Trophoblast cell (in vitro differentiated cells and primary cell): Measurements from ENCODE around the gene OVCA2.

Source experiments
- DNase-seq, 2 donors: peaks; one replicate each; pipeline ENCODE4 v3.0.0-alpha.2; 2016
- H2AFZ ChIP-seq: 2 replicates; pipeline ENCODE4 v1.6.1; 2013; ENCODE audit warnings: low read length, moderate library complexity, mild to moderate bottlenecking; ENCODE audit not compliant: insufficient read depth, poor library complexity
- H2AK5ac ChIP-seq: 2 replicates; pipeline ENCODE4 v1.6.1; 2013; ENCODE audit warnings: mild to moderate bottlenecking, low read length
- H2BK120ac ChIP-seq: 2 replicates; pipeline ENCODE4 v1.6.1; 2013; ENCODE audit warnings: low read length, mild to moderate bottlenecking, moderate library complexity; ENCODE audit not compliant: insufficient read depth, poor library complexity
- H2BK12ac ChIP-seq: 2 replicates; pipeline ENCODE4 v1.6.1; 2013; ENCODE audit warnings: mild to moderate bottlenecking, low read length, moderate library complexity
- H2BK5ac ChIP-seq: 2 replicates; pipeline ENCODE4 v1.6.1; 2013; ENCODE audit warnings: low read length, low read depth, moderate library complexity, mild to moderate bottlenecking; ENCODE audit not compliant: poor library complexity
- H3K14ac ChIP-seq: 2 replicates; pipeline ENCODE4 v1.6.1; 2013; ENCODE audit warnings: mild to moderate bottlenecking, low read length
- H3K18ac ChIP-seq: 2 replicates; pipeline ENCODE4 v1.6.1; 2013; ENCODE audit warnings: mild to moderate bottlenecking, low read length
- H3K23ac ChIP-seq: 2 replicates; pipeline ENCODE4 v1.6.1; 2013; ENCODE audit warnings: low read length
- H3K27ac ChIP-seq: 2 replicates; pipeline ENCODE4 v1.5.1; 2013; ENCODE audit warnings: low read depth, mild to moderate bottlenecking, inconsistent platforms, low read length, moderate library complexity
- H3K27me3 ChIP-seq: 2 replicates; pipeline ENCODE4 v1.6.1; 2013; ENCODE audit warnings: inconsistent platforms, mild to moderate bottlenecking, low read length, moderate library complexity; ENCODE audit not compliant: insufficient read depth
- H3K36me3 ChIP-seq, 2 experiments: 1 replicate in 1 of 2; 2 replicates in 1 of 2; pipeline ENCODE4 v1.6.1; 2013; ENCODE audit warnings: low read length in 2 of 2, mild to moderate bottlenecking in 2 of 2, moderate library complexity in 1 of 2; ENCODE audit not compliant: insufficient read depth in 2 of 2, control insufficient read depth in 1 of 2
- H3K4ac ChIP-seq: 2 replicates; pipeline ENCODE4 v1.6.1; 2013; ENCODE audit warnings: low read depth, mild to moderate bottlenecking, low read length, moderate library complexity
- H3K4me1 ChIP-seq, 2 experiments: 1 replicate in 1 of 2; 2 replicates in 1 of 2; pipeline ENCODE4 v1.6.1; 2013; ENCODE audit warnings: low read length in 2 of 2, mild to moderate bottlenecking in 2 of 2, moderate library complexity in 1 of 2; ENCODE audit not compliant: insufficient read depth in 2 of 2, control insufficient read depth in 1 of 2
- H3K4me2 ChIP-seq: 2 replicates; pipeline ENCODE4 v1.6.1; 2013; ENCODE audit warnings: inconsistent platforms, mild to moderate bottlenecking, low read length, moderate library complexity
- H3K4me3 ChIP-seq: 2 replicates; pipeline ENCODE4 v1.5.1; 2013; ENCODE audit warnings: mild to moderate bottlenecking, low read depth, low read length, inconsistent platforms
- H3K79me1 ChIP-seq: one replicate; pipeline ENCODE4 v1.6.1; 2013; ENCODE audit warnings: low read length
- H3K79me2 ChIP-seq: 2 replicates; pipeline ENCODE4 v1.6.1; 2013; ENCODE audit warnings: low read length, mild to moderate bottlenecking; ENCODE audit not compliant: control insufficient read depth, insufficient read depth, poor library complexity
- H3K9ac ChIP-seq: 2 replicates; pipeline ENCODE4 v1.6.1; 2013; ENCODE audit warnings: mild to moderate bottlenecking, low read length
- H3K9me3 ChIP-seq: 2 replicates; pipeline ENCODE4 v1.6.1; 2013; ENCODE audit warnings: low read depth, mild to moderate bottlenecking, control low read depth, inconsistent platforms, low read length; ENCODE audit not compliant: insufficient read depth
- H4K12ac ChIP-seq: 2 replicates; pipeline ENCODE4 v1.6.1; 2013; ENCODE audit warnings: low read depth, mild to moderate bottlenecking, low read length, moderate library complexity
- H4K8ac ChIP-seq: 2 replicates; pipeline ENCODE4 v1.6.1; 2013; ENCODE audit warnings: low read depth, mild to moderate bottlenecking, low read length, moderate library complexity
- H4K91ac ChIP-seq: one replicate; pipeline ENCODE4 v1.6.1; 2013; ENCODE audit warnings: low read depth, mild to moderate bottlenecking, low read length, moderate library complexity
- WGBS: extraction: QIAGEN DNeasy Blood & Tissue Kit; methylation state at CpG from one replicate; pipeline ENCODE4 v1.1.7; 2013; ENCODE audit warnings: missing lambda C conversion rate; ENCODE audit not compliant: insufficient read length, insufficient coverage; ENCODE audit errors: extremely low coverage; 5-methylcytosine and 5-hydroxymethylcytosine counted together

The OVCA2 gene

DNA sequence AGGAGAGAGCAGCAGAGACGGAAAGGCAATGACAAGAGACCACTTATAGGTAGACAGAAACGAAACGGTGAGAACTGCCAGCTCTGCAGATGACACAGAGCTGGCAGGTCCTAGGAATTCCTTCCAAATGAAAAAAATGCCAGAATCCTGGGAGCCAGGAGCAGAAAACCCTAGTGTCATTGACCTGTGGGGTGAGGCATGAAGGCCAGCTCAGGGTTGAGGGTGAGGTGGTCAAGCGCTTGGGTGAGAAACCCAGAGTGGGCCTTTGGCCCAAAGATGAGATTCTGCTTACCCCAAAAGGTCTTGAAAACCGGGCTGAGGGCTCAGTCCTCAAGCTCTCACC is 22.3 kb downstream of the OVCA2 start:
- Histone ChIP-seq H2BK12ac (peak overlapping the region; percentile 12), H3K79me2 (peaks cover 9% of the 10 kb centered on the region), H3K27ac (no peak overlapping the region)

DNA sequence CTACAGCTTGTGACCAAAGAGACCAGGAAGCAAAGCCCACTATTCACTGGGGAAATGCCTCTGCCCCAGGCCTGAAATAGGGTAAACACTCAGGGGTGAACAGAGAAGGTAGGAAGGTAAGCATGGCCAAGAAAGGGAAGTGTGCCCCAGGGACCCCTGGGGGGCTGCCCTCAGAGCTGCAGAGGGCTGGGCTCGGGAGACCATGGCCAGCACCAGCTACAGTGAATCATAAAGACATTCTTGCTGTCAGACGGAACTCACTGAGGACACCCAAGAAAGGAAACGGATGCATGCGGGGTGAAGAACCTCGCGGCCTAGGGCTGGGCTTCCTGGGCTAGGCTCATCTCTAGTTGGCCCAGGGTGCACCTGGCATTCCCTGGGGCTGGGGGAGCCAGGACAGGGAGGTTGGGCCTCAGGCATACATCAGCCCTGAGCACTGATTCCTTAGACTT is 22.7 kb downstream of the OVCA2 start:
- Histone ChIP-seq H2BK120ac (peak overlapping the region; percentile 6), H3K27me3 (peaks cover 6% of the 10 kb centered on the region), H2AFZ (no peak overlapping the region), H3K4me3 (no peak overlapping the region), H2BK12ac (peak overlapping the region; percentile 16), H4K8ac (no peak overlapping the region), H3K79me1 (peaks cover 30% of the 10 kb centered on the region), H2AK5ac (peak overlapping the region; percentile 11), H3K4me1 (peaks cover 54 to 61% of the 10 kb centered on the region in 2 experiments), H3K79me2 (peaks cover 9% of the 10 kb centered on the region), H2BK5ac (no peak overlapping the region), H3K14ac (peak overlapping the region; percentile 1), H3K9ac (no peak overlapping the region), H3K36me3 (peaks cover 22% of the 10 kb centered on the region in 2 experiments), H3K4ac (no peak overlapping the region), H3K23ac (no peak overlapping the region), H3K9me3 (no peaks in the 10 kb centered on the region), H3K18ac (no peak overlapping the region), H3K4me2 (no peak overlapping the region), H4K91ac (peak overlapping the region; percentile 60), H3K27ac (no peak overlapping the region), H4K12ac (no peak overlapping the region)
- no CpG with 5 or more reads among the region's 6 CpGs for WGBS
- DNase-seq, result no peak

More for the DNA sequence above, 22.3 kb downstream of the OVCA2 start:
- no CpG with 5 or more reads among the region's 5 CpGs for WGBS
- H2BK120ac ChIP-seq, result no peak overlapping the region
- H3K4me1 ChIP-seq, result peaks cover 54 to 61% of the 10 kb centered on the region in 2 experiments
- H3K23ac ChIP-seq, result no peak overlapping the region
- H2BK5ac ChIP-seq, result no peak overlapping the region
- no peak overlapping the region for H3K4me2 ChIP-seq
- no peak overlapping the region for H3K4ac ChIP-seq
- H3K18ac ChIP-seq, result no peak overlapping the region
- H3K14ac ChIP-seq, result no peak overlapping the region
- H4K91ac ChIP-seq, result no peak overlapping the region
- peaks cover 22 to 23% of the 10 kb centered on the region in 2 experiments for H3K36me3 ChIP-seq
- peaks cover 8% of the 10 kb centered on the region for H3K27me3 ChIP-seq
- no peak overlapping the region for H3K4me3 ChIP-seq
- H3K9ac ChIP-seq, result no peak overlapping the region
- H3K79me1 ChIP-seq, result peaks cover 30% of the 10 kb centered on the region
- no peak overlapping the region for H4K8ac ChIP-seq
- H2AK5ac ChIP-seq, result no peak overlapping the region
- H4K12ac ChIP-seq, result no peak overlapping the region
- H3K9me3 ChIP-seq, result no peaks in the 10 kb centered on the region
- no peak overlapping the region for H2AFZ ChIP-seq
- no peak for DNase-seq

DNA sequence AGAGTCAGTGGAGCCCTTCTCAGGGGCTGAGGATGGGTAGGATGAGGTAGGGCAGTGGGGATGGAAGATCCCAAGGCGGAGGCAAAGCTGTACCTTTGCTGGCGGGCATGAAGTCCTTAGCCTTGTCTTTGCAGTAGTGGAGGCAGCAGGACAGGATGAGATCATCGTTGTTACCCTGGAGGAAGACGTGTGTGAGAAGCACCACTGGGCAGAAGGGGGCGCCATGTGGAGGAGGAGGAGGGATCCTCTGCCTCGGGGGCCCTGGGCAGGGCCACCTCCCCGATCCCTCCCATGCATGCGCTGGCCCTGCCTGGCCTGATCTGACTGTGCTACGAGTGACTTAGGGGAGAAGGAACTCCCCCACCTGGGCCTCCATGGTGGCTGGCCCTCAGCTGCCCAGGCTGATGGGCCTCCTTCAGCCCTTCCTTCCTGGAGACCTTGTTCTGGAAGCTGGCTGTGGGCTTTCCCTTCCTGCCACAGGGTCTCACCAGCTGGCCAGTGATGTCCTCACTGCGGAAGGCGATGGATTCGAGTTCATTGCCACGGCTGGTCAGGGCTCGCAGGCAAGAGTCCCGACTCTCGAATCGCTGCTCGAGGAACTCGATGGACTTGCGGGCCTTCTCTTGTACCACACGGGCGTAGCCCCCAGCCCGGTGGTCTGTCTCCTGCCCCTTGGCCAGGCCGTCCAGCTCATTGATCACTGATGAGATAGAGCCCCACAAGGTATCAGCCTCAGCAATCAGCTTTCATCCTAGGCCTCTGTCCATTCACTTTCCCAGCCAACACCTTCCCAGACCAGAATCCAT is 23.4 kb downstream of the OVCA2 start:
- Histone ChIP-seq H3K4ac (no peak overlapping the region), H3K4me3 (no peak overlapping the region), H2BK5ac (no peak overlapping the region), H3K79me2 (peaks cover 9% of the 10 kb centered on the region), H2BK12ac (peak overlapping the region; percentile 16), H4K12ac (no peak overlapping the region), H3K36me3 (peaks cover 22% of the 10 kb centered on the region in 2 experiments), H2BK120ac (peak overlapping the region; percentile 16), H3K79me1 (peaks cover 30% of the 10 kb centered on the region), H3K18ac (no peak overlapping the region), H3K9me3 (no peaks in the 10 kb centered on the region), H2AK5ac (peak overlapping the region; percentile 50), H2AFZ (no peak overlapping the region), H3K14ac (peak overlapping the region; percentile 13), H3K27ac (peak overlapping the region; percentile 16), H4K8ac (peak overlapping the region; percentile 14), H4K91ac (peak overlapping the region; percentile 60), H3K9ac (no peak overlapping the region), H3K4me1 (peaks cover 54 to 61% of the 10 kb centered on the region in 2 experiments), H3K4me2 (no peak overlapping the region), H3K27me3 (no peaks in the 10 kb centered on the region), H3K23ac (no peak overlapping the region)
- DNase-seq, result peak; percentile 32 to 43
- WGBS, result no CpG with 5 or more reads among the region's 24 CpGs

DNA sequence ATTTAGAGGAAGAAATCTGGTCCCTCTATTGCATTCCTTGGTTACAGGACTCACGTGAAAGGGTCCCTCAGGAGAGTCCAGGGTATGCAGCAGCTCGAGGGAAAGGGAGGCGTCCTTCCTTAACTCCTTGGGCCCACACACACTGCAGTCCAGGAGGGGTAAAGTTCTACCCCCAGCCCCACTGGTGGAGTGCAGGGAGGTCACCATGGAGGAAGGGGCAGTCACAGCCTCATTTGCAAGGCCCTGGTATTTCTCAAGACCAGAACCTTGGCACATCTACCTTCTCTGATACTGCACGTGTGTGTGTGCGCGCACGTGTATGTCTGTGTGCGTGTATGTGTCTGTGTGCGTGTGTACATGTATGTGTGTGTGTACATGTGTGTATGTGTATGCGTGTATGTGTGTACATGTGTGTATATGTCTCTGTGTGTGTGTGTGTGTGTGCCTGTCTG is 24.2 kb downstream of the OVCA2 start:
- H3K4ac ChIP-seq, result no peak overlapping the region
- no peak overlapping the region for H3K9ac ChIP-seq
- peak overlapping the region; percentile 12 for H2BK120ac ChIP-seq
- H3K18ac ChIP-seq, result peak overlapping the region; percentile 40
- WGBS, result no CpG with 5 or more reads among the region's 10 CpGs
- peak overlapping the region; percentile 24 for H2AK5ac ChIP-seq
- H3K27ac ChIP-seq, result peak overlapping the region; percentile 74
- no peak overlapping the region for H3K4me3 ChIP-seq
- no peak overlapping the region for H4K12ac ChIP-seq
- no peaks in the 10 kb centered on the region for H3K27me3 ChIP-seq
- H3K4me2 ChIP-seq, result peak overlapping the region; percentile 24
- H3K36me3 ChIP-seq, result peaks cover 18 to 21% of the 10 kb centered on the region in 2 experiments
- no peak overlapping the region for H2AFZ ChIP-seq
- peak overlapping the region; percentile 24 for H2BK5ac ChIP-seq
- peak overlapping the region; percentile 12 for H3K14ac ChIP-seq
- peak overlapping the region; percentile 10 for H4K8ac ChIP-seq
- H3K23ac ChIP-seq, result no peak overlapping the region
- no peak for DNase-seq
- H3K79me2 ChIP-seq, result peaks cover 9% of the 10 kb centered on the region
- no peaks in the 10 kb centered on the region for H3K9me3 ChIP-seq
- H3K4me1 ChIP-seq, result peaks cover 56 to 61% of the 10 kb centered on the region in 2 experiments
- H4K91ac ChIP-seq, result peak overlapping the region; percentile 60
- peaks cover 30% of the 10 kb centered on the region for H3K79me1 ChIP-seq
- peak overlapping the region; percentile 20 for H2BK12ac ChIP-seq
